Activated CD4-positive, alpha-beta T cell treated with anti-CD3 and anti-CD28 coated beads, Interleukin-2, Interleukin-6, amounts not matched to agents 100 ng/mL and 50 ng/mL, durations not matched to agents 16 hours and 8 hours (primary cell): ENCODE results near the gene STK32C.
A peak's percentile ranks its signal among the peaks of the same experiment; 100 is the strongest.

Source experiments
- DNase-seq: peaks from one replicate; pipeline ENCODE4 v3.0.0-alpha.2; 2020

Gene STK32C

DNA sequence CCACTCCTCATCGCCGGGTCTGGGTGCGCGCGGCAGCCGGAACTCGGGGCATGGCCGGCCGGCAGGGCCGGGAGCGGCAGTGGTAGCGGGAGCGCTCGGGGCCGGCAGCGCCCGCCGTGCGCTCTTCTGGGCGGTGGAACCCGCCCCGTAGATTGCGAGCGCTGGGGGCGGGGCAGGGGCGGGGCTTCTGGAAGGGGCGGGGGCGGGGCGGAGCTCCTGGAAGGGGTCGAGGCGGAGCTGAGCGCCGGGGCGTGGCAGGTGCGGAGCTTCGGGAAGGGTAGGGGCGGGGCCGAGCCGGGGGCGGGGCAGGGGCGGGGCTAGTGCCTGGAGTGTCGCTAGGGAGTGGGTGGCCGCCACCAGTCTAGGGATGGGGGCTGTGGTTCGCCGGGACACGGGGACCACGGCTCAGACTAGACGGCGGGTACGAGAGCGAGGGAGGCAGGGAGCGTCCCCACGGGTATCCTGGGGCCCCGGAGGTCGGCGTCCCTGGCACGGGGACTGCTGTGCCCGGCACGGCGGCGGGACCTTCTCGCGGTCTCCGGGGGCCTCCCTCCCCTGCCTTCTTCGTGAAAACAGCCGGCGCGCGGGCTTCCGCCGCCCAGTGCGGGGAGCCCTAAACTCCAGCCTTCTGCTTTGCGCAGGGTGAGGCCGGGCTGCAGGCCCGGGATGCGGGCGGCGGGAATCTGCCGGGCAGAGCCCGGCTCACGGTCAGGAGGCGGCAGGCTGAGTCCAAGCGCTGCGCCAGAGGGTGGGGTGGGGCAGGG lies at the start of gene STK32C:
Gene STK32C (minus strand): TSS at position 128 of the 764 bp plus-strand sequence. CDS start 117 bp downstream, at position 11.
- peak; percentile 93 for DNase-seq

DNA sequence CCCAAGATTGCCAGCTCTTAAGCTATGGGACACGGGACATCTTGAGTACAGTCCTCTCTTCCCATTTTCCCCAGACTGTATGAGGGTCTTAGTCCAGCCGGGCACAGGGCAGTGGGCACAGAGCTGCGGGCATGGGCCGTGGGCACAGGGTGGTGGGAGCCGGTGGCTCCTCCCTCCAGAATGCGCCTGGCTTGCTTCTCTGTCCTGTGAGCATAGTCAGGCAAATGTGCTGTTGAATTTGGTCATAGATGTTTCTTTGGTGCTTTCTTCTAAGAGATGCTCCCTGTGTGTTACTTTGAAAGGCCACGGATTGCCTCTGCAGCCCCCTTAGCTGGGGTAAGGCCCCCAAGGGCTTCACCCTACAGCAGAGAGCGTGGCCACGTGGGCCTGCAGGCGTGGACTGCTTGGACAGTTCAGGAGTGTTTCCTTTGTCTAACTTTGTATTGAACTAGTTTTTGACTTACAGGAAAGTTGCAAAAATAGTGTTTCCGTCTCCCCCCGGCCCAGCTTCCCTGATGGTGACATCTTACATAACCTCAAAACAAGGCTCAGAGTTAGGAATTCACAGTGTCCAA lies 49.0 kb upstream of the STK32C start:
- no peak for DNase-seq

- DNase-seq, result no peak
These were observed 48.0 kb upstream of the STK32C start for GRCh38 chr10:132355754-132356153.

GRCh38 chr10:132355297-132355696 lies 47.5 kb upstream of the STK32C start:
- no peak for DNase-seq

DNA sequence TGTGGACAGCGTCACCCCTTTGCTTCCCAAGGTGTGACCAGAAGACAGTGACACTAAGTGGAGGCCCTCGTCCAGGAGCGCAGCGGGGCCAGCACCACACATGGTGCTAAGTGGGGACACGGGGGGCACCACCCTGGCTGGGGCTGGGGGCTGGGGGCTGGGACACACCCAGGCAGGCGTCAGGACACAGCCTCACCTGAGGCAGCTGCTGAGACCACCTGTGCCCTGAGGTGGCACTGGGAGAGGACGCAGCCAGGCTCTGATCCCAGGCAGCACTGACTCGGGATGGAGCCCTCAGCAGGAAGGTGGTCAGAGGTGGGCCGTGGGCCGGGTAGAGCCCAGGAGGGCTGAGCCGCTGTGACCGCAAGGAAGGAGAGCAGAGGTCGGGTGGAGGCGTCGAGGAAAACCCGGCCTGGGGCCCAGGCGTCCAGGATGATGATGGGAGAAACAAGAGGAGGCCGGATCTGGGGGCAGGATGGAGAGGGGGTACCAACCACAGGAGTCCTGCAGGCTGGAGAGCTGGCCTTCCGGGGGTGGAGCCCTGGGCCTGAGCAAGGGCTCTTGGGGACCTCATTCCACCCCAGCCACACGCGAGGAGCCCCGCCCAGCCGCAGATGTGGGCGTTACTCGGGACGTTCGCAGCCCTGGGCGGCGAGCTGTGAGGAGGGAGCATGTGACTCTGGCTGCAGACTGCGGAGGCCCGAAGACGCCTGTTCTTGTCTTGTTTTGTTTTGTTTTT lies 46.8 kb upstream of the STK32C start:
- no peak for DNase-seq

DNA sequence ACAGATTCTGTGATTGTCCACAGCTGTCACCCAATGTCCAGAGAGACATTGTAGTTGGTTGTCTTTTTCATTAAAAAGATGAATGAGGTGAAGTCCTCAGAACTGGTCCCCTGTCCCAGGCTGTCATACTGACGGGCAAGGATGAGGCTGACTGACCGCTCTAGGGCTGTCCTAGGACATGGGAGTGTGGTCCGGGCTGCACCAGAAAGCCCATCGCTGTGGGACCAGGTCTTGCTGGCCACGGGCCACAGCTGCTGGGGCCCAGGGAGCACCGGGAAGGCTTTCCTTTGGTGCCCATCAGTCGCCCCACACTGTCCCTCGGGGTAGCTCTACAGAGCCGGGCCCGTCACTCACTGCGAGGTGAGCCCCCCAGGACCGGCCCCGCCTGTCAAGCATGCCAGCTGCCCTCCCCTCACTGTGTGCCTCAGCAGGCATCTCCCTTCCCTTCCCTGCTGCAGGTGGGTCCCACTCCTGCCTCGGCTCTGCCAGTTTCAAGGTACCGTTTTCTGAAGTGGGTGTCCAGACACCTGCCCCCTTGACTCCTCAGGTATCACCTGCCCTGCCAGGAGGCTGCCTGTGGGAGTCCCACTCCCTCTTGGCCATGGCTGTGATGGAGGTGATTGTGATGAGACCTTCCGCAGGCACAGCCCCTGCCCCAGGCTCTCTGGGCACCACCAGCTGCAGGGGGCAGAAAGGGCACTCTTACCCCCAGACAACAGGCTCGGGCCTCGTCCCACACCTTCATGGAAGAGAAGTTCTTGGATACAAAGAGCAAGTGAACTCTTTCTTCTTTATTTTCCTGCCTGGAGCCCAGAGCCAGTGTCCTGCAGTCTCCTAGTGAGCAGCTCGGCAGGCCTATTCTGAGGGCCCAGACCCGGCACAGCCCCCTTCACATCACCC lies 46.0 kb upstream of the STK32C start:
- DNase-seq, result no peak

- peak; percentile 79 for DNase-seq
These were observed 44.9 kb upstream of the STK32C start for GRCh38 chr10:132352462-132353308.

GRCh38 chr10:132351611-132352010 lies 43.9 kb upstream of the STK32C start:
- no peak for DNase-seq

GRCh38 chr10:132350946-132351345 lies 43.2 kb upstream of the STK32C start:
- no peak for DNase-seq

DNA sequence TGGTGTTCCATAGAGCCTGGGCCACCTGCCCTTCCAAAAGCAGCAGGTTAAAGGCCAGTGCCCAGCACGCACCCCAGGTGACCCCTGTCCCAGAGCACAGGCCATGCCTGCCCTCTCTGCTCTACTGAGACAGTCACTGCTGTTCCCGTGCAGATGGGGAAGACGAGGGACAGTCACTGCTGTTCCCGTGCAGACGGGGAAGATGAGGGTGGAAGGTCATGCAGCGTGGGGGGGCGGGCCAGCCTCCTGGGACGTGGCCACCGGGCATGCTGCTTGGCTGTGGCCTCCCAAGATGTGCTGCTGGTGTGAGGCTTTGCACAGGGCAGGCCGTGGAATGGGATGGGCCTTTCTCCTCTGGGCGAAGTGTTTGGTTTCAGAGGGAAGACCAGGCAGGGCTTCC lies 42.6 kb upstream of the STK32C start:
- no peak for DNase-seq

- no peak for DNase-seq
These were observed 42.0 kb upstream of the STK32C start for GRCh38 chr10:132349766-132350165.

- no peak for DNase-seq
These were observed 40.1 kb upstream of the STK32C start for GRCh38 chr10:132347931-132348267.

GRCh38 chr10:132347211-132347930 lies 39.6 kb upstream of the STK32C start:
- DNase-seq, result no peak

GRCh38 chr10:132346806-132347205 lies 39.1 kb upstream of the STK32C start:
- no peak for DNase-seq

- DNase-seq, result no peak
These were observed 37.6 kb upstream of the STK32C start for GRCh38 chr10:132345345-132345744.

DNA sequence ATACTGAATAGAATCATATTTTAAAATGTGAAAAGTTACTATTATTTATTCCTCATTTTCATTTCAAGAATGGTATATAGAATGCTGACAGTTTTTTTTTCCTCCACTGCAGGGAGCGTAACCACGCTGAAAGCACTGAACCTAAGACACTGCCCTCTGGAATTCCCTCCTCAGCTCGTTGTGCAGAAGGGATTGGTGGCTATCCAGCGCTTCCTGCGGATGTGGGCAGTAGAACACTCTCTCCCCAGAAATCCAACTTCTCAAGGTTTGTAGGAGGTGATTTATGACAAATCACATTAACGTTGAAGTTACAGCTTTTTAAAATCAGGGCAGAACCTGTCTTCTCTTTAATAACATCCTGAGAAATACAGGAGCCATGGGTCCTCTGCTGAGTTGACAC lies 36.6 kb upstream of the STK32C start:
- no peak for DNase-seq

DNA sequence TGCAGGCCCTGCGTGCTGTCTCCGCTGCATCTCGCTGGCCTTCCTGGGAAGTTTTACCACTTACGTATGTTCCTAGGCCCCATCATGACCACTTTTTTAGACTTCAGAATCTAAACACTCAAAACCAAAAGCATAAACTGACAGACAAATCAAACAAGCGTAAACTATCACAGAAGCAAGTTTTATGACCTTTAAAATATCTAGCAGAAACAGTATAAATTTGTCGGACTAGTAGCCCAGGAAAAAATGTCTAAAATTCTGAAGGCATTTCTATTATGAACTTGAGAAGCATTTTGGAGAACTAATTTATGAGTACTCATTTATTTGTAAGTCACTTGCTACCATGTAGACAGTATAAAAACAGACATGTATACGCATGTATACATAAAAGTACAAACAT lies 34.8 kb upstream of the STK32C start:
- DNase-seq, result no peak

- no peak for DNase-seq
These were observed 34.0 kb upstream of the STK32C start for GRCh38 chr10:132341781-132342180.

- DNase-seq, result no peak
These were observed 33.3 kb upstream of the STK32C start for GRCh38 chr10:132341017-132341416.

GRCh38 chr10:132339276-132339675 lies 31.5 kb upstream of the STK32C start:
- DNase-seq, result no peak

- no peak for DNase-seq
These were observed 31.1 kb upstream of the STK32C start for GRCh38 chr10:132338876-132339275.
